ENCODE results near the gene XRRA1.

DNA sequence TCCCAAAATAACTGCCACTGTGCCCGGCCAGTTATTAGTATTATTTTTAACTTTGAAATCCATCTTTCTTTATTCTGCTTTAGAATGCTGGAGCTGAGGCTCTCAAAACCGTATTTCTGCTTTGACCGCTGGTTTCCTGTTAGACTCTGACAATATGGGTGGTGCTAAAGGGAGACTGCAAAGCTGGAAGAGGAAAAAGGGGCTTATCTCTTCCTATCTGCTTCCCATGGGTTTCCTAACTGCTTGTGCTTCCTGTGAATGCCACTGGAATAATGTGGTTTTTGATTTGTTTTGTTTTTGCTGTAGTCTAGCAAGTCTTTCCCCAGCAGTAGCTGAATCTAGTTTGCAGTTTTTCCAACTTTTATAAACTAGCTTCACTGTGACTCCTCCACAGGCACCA is 43.6 kb downstream of the XRRA1 start:
- TF ChIP-seq, protein P1, sequence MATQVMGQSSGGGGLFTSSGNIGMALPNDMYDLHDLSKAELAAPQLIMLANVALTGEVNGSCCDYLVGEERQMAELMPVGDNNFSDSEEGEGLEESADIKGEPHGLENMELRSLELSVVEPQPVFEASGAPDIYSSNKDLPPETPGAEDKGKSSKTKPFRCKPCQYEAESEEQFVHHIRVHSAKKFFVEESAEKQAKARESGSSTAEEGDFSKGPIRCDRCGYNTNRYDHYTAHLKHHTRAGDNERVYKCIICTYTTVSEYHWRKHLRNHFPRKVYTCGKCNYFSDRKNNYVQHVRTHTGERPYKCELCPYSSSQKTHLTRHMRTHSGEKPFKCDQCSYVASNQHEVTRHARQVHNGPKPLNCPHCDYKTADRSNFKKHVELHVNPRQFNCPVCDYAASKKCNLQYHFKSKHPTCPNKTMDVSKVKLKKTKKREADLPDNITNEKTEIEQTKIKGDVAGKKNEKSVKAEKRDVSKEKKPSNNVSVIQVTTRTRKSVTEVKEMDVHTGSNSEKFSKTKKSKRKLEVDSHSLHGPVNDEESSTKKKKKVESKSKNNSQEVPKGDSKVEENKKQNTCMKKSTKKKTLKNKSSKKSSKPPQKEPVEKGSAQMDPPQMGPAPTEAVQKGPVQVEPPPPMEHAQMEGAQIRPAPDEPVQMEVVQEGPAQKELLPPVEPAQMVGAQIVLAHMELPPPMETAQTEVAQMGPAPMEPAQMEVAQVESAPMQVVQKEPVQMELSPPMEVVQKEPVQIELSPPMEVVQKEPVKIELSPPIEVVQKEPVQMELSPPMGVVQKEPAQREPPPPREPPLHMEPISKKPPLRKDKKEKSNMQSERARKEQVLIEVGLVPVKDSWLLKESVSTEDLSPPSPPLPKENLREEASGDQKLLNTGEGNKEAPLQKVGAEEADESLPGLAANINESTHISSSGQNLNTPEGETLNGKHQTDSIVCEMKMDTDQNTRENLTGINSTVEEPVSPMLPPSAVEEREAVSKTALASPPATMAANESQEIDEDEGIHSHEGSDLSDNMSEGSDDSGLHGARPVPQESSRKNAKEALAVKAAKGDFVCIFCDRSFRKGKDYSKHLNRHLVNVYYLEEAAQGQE (IDR thresholded peaks at IDR 0.05; ENCODE audit: insufficient read depth in 1 of 2, low read depth in 2 of 2, low read length in 1 of 2): no peak
- TF ChIP-seq, protein P2, sequence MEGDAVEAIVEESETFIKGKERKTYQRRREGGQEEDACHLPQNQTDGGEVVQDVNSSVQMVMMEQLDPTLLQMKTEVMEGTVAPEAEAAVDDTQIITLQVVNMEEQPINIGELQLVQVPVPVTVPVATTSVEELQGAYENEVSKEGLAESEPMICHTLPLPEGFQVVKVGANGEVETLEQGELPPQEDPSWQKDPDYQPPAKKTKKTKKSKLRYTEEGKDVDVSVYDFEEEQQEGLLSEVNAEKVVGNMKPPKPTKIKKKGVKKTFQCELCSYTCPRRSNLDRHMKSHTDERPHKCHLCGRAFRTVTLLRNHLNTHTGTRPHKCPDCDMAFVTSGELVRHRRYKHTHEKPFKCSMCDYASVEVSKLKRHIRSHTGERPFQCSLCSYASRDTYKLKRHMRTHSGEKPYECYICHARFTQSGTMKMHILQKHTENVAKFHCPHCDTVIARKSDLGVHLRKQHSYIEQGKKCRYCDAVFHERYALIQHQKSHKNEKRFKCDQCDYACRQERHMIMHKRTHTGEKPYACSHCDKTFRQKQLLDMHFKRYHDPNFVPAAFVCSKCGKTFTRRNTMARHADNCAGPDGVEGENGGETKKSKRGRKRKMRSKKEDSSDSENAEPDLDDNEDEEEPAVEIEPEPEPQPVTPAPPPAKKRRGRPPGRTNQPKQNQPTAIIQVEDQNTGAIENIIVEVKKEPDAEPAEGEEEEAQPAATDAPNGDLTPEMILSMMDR (IDR thresholded peaks at IDR 0.05): no peak
- no peak for TF ChIP-seq POLR2AphosphoS5 (IDR thresholded peaks at IDR 0.05; ENCODE audit: low read depth, low read length)
- TF ChIP-seq TCF7L2 (IDR thresholded peaks at IDR 0.05; ENCODE audit: low read depth, low read length): no peak
